ENCODE results near the gene PPP1R18.

Gene PPP1R18

GRCh38 chr6:30712441-30712945, 26.0 kb upstream of the PPP1R18 start:
- no peak overlapping the region for H3K27ac ChIP-seq
- TF ChIP-seq ZFX (IDR thresholded peaks at IDR 0.05; ENCODE audit: borderline replicate concordance) (no peak), CTCF (IDR thresholded peaks at IDR 0.05) (no peak)

- H3K27ac ChIP-seq: no peak overlapping the region
- no peak for TF ChIP-seq CTCF (IDR thresholded peaks at IDR 0.05)
- TF ChIP-seq ZFX (IDR thresholded peaks at IDR 0.05; ENCODE audit: borderline replicate concordance): no peak
These were observed 25.4 kb upstream of the PPP1R18 start for GRCh38 chr6:30711758-30712380.

- H3K27ac ChIP-seq: peak overlapping the region; percentile 60
- TF ChIP-seq CTCF (IDR thresholded peaks at IDR 0.05) (no peak), ZFX (IDR thresholded peaks at IDR 0.05; ENCODE audit: borderline replicate concordance) (no peak)
These were observed 22.8 kb upstream of the PPP1R18 start for GRCh38 chr6:30709101-30709868.

- no peak for TF ChIP-seq ZFX (IDR thresholded peaks at IDR 0.05; ENCODE audit: borderline replicate concordance)
- TF ChIP-seq CTCF (IDR thresholded peaks at IDR 0.05): no peak
- H3K27ac ChIP-seq: peak overlapping the region; percentile 60
These were observed 20.9 kb upstream of the PPP1R18 start for GRCh38 chr6:30707281-30707850.

- TF ChIP-seq CTCF (IDR thresholded peaks at IDR 0.05) (no peak), ZFX (IDR thresholded peaks at IDR 0.05; ENCODE audit: borderline replicate concordance) (no peak)
- H3K27ac ChIP-seq: no peak overlapping the region
These were observed 19.2 kb upstream of the PPP1R18 start for GRCh38 chr6:30705620-30706019.

- TF ChIP-seq CTCF (IDR thresholded peaks at IDR 0.05): no peak
- TF ChIP-seq ZFX (IDR thresholded peaks at IDR 0.05; ENCODE audit: borderline replicate concordance): no peak
- 0 out of 2 replicates have a peak overlapping the region, but pooled peaks have one; percentile 3 for H3K27ac ChIP-seq
These were observed 17.4 kb upstream of the PPP1R18 start for GRCh38 chr6:30703821-30704220.

- no peak for TF ChIP-seq ZFX (IDR thresholded peaks at IDR 0.05; ENCODE audit: borderline replicate concordance)
- no peak for TF ChIP-seq CTCF (IDR thresholded peaks at IDR 0.05)
- H3K27ac ChIP-seq: no peak overlapping the region
These were observed 16.6 kb upstream of the PPP1R18 start for GRCh38 chr6:30703011-30703410.
